COR-L47 (cell line): ENCODE results near the gene NKIRAS1.
"Not testable (repeated sequence)": the region's sequence is repeated elsewhere in the genome, so short reads cannot be mapped to it uniquely, and the experiment has no call there.

Experiments used
- DNase-seq: peaks from one replicate; lab custom pipeline; 2025; lab: John Stamatoyannopoulos, UW

NKIRAS1 gene

DNA sequence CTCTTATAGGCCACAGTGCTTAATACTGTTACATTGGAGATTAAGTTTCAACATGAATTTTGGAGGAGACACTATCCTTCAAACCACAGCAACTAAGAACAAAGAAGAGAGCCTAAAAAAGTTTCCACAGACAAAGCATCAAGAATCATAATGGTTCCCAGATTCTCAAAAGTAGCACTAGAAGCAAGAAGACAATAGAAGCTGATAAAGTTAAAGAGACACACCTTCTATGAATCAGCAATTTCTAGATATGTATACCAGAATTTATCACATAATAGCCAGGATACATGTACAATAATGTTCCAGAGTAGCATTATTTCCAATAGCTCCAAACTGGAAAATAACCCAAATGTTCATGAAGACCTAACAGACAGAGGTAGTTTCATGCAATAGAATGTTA, 12.2 kb downstream of the NKIRAS1 start:
- no peak for DNase-seq

GRCh38 chr3:23900744-23901143, 16.0 kb downstream of the NKIRAS1 start:
- DNase-seq = no peak

DNA sequence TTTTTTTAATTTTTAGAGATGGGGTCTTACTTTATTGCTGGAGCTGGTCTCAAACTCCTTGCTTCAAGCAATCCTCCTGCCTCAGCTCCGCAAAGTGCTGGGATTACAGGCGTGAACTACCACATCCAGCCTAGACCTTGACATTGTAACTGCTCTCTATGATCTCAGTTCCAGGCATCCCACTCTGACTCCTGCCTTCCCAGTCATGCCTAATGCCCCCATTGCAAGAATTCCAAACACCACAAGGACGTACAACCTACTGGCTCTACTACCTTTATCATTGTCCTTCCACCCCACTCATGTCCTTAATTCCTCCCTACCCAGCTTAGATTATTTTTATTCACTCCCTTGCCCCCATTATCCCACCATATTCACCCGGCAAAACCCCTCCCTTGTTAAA, 21.6 kb downstream of the NKIRAS1 start:
- no peak for DNase-seq

- DNase-seq = no peak
Measured at GRCh38 chr3:23894254-23895061, 22.3 kb downstream of the NKIRAS1 start.

GRCh38 chr3:23889950-23890349, 26.8 kb downstream of the NKIRAS1 start:
- no peak for DNase-seq

DNA sequence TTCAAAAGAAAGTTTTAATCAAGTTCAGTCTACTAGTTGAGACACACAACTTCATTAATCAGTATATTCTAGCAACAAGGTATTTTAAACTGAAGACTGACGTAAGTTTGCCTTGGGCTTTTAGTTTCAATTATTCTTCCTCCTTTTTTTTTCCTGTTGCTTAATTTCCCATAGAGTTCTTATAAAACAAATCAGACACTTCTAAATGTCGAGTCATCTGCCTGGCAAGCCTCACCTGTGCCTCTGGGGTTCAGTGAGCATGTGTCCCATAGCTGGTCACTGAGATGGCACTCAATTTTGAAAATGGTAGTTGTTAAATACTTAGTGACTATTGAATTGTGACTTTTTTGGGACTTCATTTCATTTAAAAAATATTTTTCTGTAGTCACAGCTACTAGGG, 27.4 kb downstream of the NKIRAS1 start:
- DNase-seq = no peak

DNA sequence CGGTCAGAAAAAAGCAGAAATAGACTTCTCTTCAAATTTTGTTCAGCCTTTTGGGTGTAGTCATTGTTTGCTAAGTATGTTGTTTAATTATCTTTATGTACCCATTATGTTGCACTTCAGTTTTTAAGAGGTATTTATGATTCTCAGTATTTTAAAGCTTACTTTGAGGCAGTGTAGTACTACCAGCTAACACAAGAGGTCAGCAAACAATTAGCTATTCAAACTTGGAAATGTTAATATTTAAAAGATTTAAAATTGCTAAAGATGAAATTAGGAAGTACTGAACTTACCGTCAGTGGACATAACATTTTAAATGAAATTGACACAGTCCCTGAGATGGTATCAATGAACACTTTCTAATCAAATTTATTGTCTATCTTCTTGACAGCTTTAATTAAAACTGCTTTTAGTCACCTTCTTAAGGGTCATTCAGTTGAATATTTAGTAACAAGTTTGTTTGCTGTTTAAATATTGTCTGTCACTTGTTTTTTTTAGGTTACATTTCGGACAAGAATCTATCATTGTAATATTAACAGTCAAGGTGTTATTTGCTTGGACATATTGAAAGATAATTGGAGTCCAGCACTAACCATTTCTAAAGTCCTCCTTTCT, 28.1 kb downstream of the NKIRAS1 start:
- DNase-seq = no peak

DNA sequence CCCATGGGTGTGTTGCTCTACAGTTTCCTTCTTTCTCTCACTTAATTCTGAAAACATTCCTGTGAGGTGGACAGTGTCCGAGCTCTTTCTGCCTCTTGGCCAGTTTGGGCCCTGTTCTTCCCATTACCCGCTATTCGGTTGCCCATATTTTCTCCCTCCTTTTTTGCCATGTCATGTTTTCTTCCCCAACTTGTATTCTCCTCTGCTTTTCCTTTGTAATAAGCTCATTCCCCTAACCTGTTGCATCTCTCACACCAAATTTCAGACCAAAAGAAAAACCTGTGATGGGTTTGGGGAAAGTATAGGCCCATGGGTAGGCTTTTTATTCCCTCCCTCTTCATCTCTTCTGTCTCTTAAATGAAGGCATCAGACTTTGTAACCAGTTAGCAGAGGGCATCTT, 30.5 kb downstream of the NKIRAS1 start:
- DNase-seq = no peak

DNA sequence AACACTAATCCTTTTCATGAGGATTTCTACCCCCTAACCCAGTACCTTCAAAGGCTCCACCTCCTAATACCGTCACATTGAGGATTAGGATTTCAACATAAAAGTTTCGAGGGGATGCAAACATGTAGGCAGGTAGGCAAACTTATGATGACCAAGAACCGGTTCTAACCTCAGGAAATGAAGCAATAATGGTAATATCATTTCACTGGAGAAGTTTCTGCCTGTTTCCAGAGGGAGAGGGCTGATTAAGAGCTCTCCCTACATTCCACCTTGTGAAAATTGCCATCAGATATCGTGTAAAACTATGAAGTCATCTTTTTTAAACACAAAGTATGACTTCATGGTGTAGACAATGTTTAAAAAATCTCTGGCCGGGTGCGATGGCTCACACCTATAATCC, 31.6 kb downstream of the NKIRAS1 start:
- DNase-seq = no peak

DNA sequence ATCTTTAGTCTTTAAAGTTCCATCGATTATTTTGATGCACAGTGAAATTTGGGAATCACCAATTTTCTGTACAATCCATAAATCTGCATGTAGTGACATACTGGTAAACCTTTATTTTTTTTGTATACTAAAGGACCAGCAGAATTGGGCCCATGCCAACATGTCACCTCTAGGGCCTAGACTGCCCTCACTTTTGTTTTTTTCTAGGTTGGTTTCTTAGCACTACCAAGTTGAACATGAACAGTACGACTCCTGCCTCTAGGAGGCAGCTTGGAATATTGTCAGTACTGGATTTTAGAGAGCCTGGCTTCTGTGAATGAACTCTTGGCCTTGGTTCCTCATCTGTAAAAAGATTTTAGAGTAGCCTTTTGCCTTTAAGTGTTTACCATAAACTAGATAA, 32.3 kb downstream of the NKIRAS1 start:
- DNase-seq = no peak

- DNase-seq = no peak
Measured at GRCh38 chr3:23882487-23882918, 34.3 kb downstream of the NKIRAS1 start.

GRCh38 chr3:23881993-23882392, 34.8 kb downstream of the NKIRAS1 start:
- not testable (repeated sequence) for DNase-seq

- no peak for DNase-seq
Measured at GRCh38 chr3:23880703-23881339, 36.0 kb downstream of the NKIRAS1 start.

GRCh38 chr3:23879485-23879884, 37.3 kb downstream of the NKIRAS1 start:
- DNase-seq = no peak

DNA sequence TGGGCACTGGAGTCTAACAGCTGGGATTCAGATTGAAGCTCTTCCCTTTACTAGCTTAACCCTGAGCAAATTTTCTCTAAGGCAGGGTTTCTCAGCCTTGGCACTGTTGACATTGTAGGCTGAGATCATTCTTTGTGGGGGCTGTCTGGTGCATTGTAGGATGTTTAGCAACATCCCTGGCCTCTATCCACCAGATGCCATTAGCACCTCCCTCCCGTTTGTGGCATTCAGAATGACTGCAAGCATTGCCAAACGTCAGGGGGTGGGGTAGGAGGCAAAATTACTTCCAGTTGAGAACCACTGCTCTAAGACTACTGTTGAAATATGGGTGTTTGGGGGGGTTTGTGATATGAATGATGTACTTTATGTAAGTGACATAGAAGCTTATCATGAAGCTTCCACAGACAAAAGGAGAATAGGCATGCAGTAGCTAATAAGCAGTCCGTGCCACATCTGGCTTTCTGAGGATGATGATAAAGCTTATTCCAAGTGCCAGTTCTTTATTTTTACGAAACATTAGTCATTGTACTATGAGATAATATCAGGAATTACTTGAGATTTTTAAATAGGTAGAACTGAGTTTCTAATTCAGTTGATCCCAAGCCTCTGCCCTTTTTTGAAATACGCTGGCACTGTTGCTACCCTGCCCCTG, 39.3 kb downstream of the NKIRAS1 start:
- no peak for DNase-seq

DNA sequence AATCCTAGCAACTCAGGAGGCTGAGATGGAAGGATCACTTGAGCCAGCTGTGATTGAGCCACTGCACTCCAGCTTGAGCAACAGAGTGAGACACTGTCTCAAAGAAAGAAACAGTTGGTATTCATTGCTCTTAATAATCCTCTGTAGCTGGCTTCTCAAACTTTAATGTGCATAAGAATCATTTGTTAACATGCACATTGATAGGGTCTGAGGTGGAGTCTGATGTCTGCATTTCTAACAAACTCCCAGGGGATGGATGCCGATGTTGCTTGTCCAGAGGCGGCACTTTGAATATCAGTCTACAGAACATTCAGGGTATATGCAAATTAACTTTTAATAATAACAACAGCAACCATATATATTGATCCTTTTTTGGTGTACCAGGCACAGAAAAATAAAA, 39.9 kb downstream of the NKIRAS1 start:
- DNase-seq = no peak

- DNase-seq = no peak
Measured at GRCh38 chr3:23875113-23875725, 41.6 kb downstream of the NKIRAS1 start.

DNA sequence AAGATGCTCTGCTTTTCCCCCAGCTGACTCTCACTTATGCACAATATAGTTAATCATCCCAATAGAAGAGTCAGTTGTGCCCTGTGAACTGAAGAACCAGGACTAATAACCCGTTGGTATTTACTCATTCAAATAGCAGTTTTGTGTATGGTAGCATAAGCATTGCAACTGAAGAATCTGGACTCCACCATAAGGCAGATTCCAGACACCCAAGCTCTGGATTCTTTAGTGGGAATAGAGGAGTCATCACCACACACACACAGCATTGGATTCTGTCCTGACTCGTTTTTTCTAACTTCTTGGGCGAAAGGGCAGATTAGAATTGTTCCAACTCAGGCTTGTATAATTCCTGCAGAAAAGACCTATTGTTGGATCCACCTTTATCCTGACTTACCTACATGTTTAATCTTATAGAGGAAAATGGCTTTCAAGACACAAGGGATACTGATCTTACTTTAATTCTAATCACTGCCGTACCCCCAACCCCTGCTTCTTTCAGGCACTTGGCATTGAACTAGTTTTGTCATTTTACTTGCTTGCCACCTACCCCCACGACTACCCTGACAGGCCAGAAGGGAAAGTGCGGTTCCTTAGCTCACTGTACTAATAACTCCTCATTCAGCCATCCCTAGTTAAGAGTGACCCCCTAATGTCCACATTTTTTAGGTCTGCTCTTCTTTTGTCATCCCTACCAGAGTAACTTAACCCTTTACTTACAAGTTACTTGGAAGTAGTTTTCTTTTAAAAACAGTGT, 42.3 kb downstream of the NKIRAS1 start:
- DNase-seq = no peak

DNA sequence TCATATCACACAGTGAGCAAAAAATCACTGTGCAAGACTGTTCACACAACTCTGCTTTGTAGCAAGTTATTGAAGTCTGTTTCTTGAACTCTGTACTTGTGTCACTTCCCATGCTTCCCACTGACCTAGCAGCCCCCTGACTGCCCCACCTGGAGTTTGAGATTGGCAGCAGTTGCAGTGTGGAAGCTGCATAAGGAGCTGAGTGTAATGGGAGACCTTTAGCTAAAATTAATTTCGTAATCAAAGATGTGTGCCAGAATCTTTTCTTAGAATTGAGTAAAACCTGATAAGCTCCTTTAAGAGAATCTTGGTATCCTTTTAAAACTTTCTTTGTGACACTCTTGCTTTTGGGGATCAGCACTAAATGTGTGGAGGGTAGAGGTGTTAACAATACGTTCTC, 42.8 kb downstream of the NKIRAS1 start:
- no peak for DNase-seq

GRCh38 chr3:23872330-23872729, 44.5 kb downstream of the NKIRAS1 start:
- DNase-seq = no peak

- DNase-seq = not testable (repeated sequence)
Measured at GRCh38 chr3:23871361-23871760, 45.4 kb downstream of the NKIRAS1 start.

- DNase-seq = not testable (repeated sequence)
Measured at GRCh38 chr3:23870663-23871043, 46.1 kb downstream of the NKIRAS1 start.
